Loucy (cell line): ENCODE data around the gene UMODL1.

ENCODE experiments used
- H2AFZ ChIP-seq: fragments of 200-600 bp; sonication (generic); 2 replicates; pipeline ENCODE4 v1.6.0; 2016; ENCODE audit warnings: antibody characterized with exemption, mild to moderate bottlenecking, low read length, moderate library complexity
- H3F3A ChIP-seq: fragments of 200-600 bp; 2 replicates; pipeline ENCODE4 v1.6.0; 2016; ENCODE audit warnings: antibody characterized with exemption, low read depth, mild to moderate bottlenecking
- H3K27me3 ChIP-seq: fragments of 200-600 bp; sonication (generic); 2 replicates; pipeline ENCODE4 v1.6.1; 2014; ENCODE audit warnings: low read length, mild to moderate bottlenecking; ENCODE audit not compliant: insufficient read depth, poor library complexity, severe bottlenecking
- H3K36me3 ChIP-seq: fragments of 200-600 bp; sonication (generic); 2 replicates; pipeline ENCODE4 v1.6.1; 2016; ENCODE audit warnings: low read length; ENCODE audit not compliant: insufficient read depth
- H3K4me1 ChIP-seq: fragments of 200-600 bp; sonication (generic); 2 replicates; pipeline ENCODE4 v1.5.1; 2014; ENCODE audit warnings: low read length, mild to moderate bottlenecking; ENCODE audit not compliant: insufficient read depth, poor library complexity, severe bottlenecking
- H3K4me2 ChIP-seq: fragments of 200-600 bp; sonication (generic); 2 replicates; pipeline ENCODE4 v1.6.0; 2014; ENCODE audit warnings: antibody characterized with exemption, low read length, low read depth, mild to moderate bottlenecking; ENCODE audit not compliant: poor library complexity, severe bottlenecking
- H3K4me3 ChIP-seq: fragments of 200-600 bp; sonication (generic); 2 replicates; pipeline ENCODE4 v1.5.1; 2014; ENCODE audit warnings: low read length, mild to moderate bottlenecking, mixed read lengths; ENCODE audit not compliant: poor library complexity, severe bottlenecking
- H3K79me2 ChIP-seq: fragments of 200-600 bp; sonication (generic); 2 replicates; pipeline ENCODE4 v1.6.1; 2014; ENCODE audit warnings: low read length; ENCODE audit not compliant: insufficient read depth
- H3K9ac ChIP-seq: fragments of 200-600 bp; sonication (generic); 2 replicates; pipeline ENCODE4 v1.6.0; 2014; ENCODE audit warnings: mild to moderate bottlenecking, low read depth, low read length, moderate library complexity; ENCODE audit not compliant: poor library complexity, severe bottlenecking
- H3K9me2 ChIP-seq: fragments of 200-600 bp; sonication (generic); replicated peaks from 2 replicates; pipeline ENCODE4 v1.6.1; 2016; ENCODE audit warnings: low read depth, low read length, mixed read lengths
- H3K9me3 ChIP-seq: fragments of 200-600 bp; sonication (generic); 2 replicates; pipeline ENCODE4 v1.6.1; 2014; ENCODE audit warnings: mild to moderate bottlenecking, antibody characterized with exemption, low read length, low read depth; ENCODE audit not compliant: insufficient read depth
- H4K20me1 ChIP-seq: fragments of 200-600 bp; sonication (generic); 2 replicates; pipeline ENCODE4 v1.6.0; 2014; ENCODE audit warnings: antibody characterized with exemption, low read length, mild to moderate bottlenecking; ENCODE audit not compliant: insufficient read depth, poor library complexity, severe bottlenecking
- CTCF ChIP-seq: fragments of 200-600 bp; sonication (generic); conservative IDR thresholded peaks from 2 replicates; pipeline ENCODE4 v1.5.1; 2014; ENCODE audit warnings: mild to moderate bottlenecking, antibody characterized with exemption, low read length
- EZH2phosphoT487 ChIP-seq: fragments of 200-600 bp; IDR thresholded peaks from 2 replicates; pipeline ENCODE4 v1.6.1; 2018; ENCODE audit warnings: antibody characterized with exemption, mild to moderate bottlenecking, moderate library complexity, borderline replicate concordance

The UMODL1 gene

GRCh38 chr21:42107177-42107880 lies 36.2 kb downstream of the UMODL1 start:
- no peaks in the 10 kb centered on the region for H3K27me3 ChIP-seq
- H3K9me3 ChIP-seq = no peaks in the 10 kb centered on the region
- peaks cover 6% of the 10 kb centered on the region for H3F3A ChIP-seq
- no peaks in the 10 kb centered on the region for H3K36me3 ChIP-seq
- H3K9me2 ChIP-seq = no peaks in the 10 kb centered on the region
- H3K79me2 ChIP-seq = peaks cover 11% of the 10 kb centered on the region; the same call in 1 of the 2 replicates
- TF ChIP-seq EZH2phosphoT487 (no peak), CTCF (peak; percentile 32; the same call in 1 of the 2 replicates)
- H4K20me1 ChIP-seq = no peaks in the 10 kb centered on the region
- H3K4me3 ChIP-seq = peak overlapping the region; percentile 83
- H3K4me1 ChIP-seq = peaks cover 54% of the 10 kb centered on the region
- H3K9ac ChIP-seq = peak overlapping the region; percentile 95
- peak overlapping the region; percentile 22; the same call in 1 of the 2 replicates for H2AFZ ChIP-seq
- H3K4me2 ChIP-seq = peak overlapping the region; percentile 100

GRCh38 chr21:42107881-42108553 lies 36.9 kb downstream of the UMODL1 start:
- H3K9me2 ChIP-seq = no peaks in the 10 kb centered on the region
- H2AFZ ChIP-seq = peak overlapping the region; percentile 22; the same call in 1 of the 2 replicates
- peaks cover 54% of the 10 kb centered on the region for H3K4me1 ChIP-seq
- peak overlapping the region; percentile 83 for H3K4me3 ChIP-seq
- H3K79me2 ChIP-seq = peaks cover 11% of the 10 kb centered on the region; the same call in 1 of the 2 replicates
- peak overlapping the region; percentile 100 for H3K4me2 ChIP-seq
- no peaks in the 10 kb centered on the region for H3K27me3 ChIP-seq
- H3F3A ChIP-seq = peaks cover 6% of the 10 kb centered on the region
- TF ChIP-seq EZH2phosphoT487 = no peak
- TF ChIP-seq CTCF = no peak
- no peaks in the 10 kb centered on the region for H4K20me1 ChIP-seq
- no peaks in the 10 kb centered on the region for H3K36me3 ChIP-seq
- H3K9ac ChIP-seq = peak overlapping the region; percentile 95
- no peaks in the 10 kb centered on the region for H3K9me3 ChIP-seq

- peaks cover 6% of the 10 kb centered on the region for H3F3A ChIP-seq
- H3K79me2 ChIP-seq = peaks cover 11% of the 10 kb centered on the region; the same call in 1 of the 2 replicates
- no peak for TF ChIP-seq CTCF
- TF ChIP-seq EZH2phosphoT487 = no peak
- no peaks in the 10 kb centered on the region for H3K36me3 ChIP-seq
- H3K4me1 ChIP-seq = peaks cover 58% of the 10 kb centered on the region
- H3K9me3 ChIP-seq = no peaks in the 10 kb centered on the region
- H3K9ac ChIP-seq = peak overlapping the region; percentile 95
- peak overlapping the region; percentile 100 for H3K4me2 ChIP-seq
- no peaks in the 10 kb centered on the region for H3K27me3 ChIP-seq
- H3K4me3 ChIP-seq = peak overlapping the region; percentile 83
- H3K9me2 ChIP-seq = no peaks in the 10 kb centered on the region
- no peaks in the 10 kb centered on the region for H4K20me1 ChIP-seq
- H2AFZ ChIP-seq = 0 out of 2 replicates have a peak overlapping the region, but pooled peaks have one; percentile 22
Observed at GRCh38 chr21:42108554-42109340, 37.6 kb downstream of the UMODL1 start.
